MM.1S (cell line): ENCODE results near the gene ZMYND12.

Source experiments
- DNase-seq: peaks from one replicate; pipeline ENCODE4 v3.0.0-alpha.2; 2015
- H2AFZ ChIP-seq: fragments of 300-600 bp; sonication (generic); 2 replicates; pipeline ENCODE4 v1.6.0; 2016; ENCODE audit warnings: antibody characterized with exemption, low read length
- H3F3A ChIP-seq: fragments of 300-600 bp; sonication (generic); 2 replicates; pipeline ENCODE4 v1.6.1; 2016; ENCODE audit warnings: mild to moderate bottlenecking, antibody characterized with exemption, low read length, moderate library complexity, mixed read lengths; ENCODE audit not compliant: insufficient read depth
- H3K27ac ChIP-seq: fragments of 300-600 bp; sonication (generic); 2 replicates; pipeline ENCODE4 v1.5.1; 2016; ENCODE audit warnings: mild to moderate bottlenecking, low read length
- H3K27me3 ChIP-seq: fragments of 300-600 bp; sonication (generic); replicated peaks from 2 replicates; pipeline ENCODE4 v1.6.0; 2016; ENCODE audit warnings: low read length; ENCODE audit not compliant: insufficient read depth
- H3K36me3 ChIP-seq: fragments of 300-600 bp; sonication (generic); replicated peaks from 2 replicates; pipeline ENCODE4 v1.6.1; 2016; ENCODE audit warnings: mild to moderate bottlenecking, low read length, mixed read lengths; ENCODE audit not compliant: insufficient read depth
- H3K4me1 ChIP-seq: fragments of 300-600 bp; sonication (generic); 2 replicates; pipeline ENCODE4 v1.6.1; 2016; ENCODE audit warnings: low read length, mixed read lengths
- H3K4me2 ChIP-seq: fragments of 300-600 bp; sonication (generic); 2 replicates; pipeline ENCODE4 v1.6.0; 2016; ENCODE audit warnings: low read depth, low read length
- H3K4me3 ChIP-seq: fragments of 300-600 bp; sonication (generic); 2 replicates; pipeline ENCODE4 v1.5.1; 2016; ENCODE audit warnings: low read length, mixed read lengths
- H3K79me2 ChIP-seq: fragments of 300-600 bp; sonication (generic); 2 replicates; pipeline ENCODE4 v1.6.1; 2016; ENCODE audit warnings: mixed run types, low read length, mixed read lengths
- H3K9ac ChIP-seq: fragments of 300-600 bp; sonication (generic); 2 replicates; pipeline ENCODE4 v1.6.1; 2016; ENCODE audit warnings: low read length, mixed read lengths
- H3K9me2 ChIP-seq: fragments of 300-600 bp; sonication (generic); replicated peaks from 2 replicates; pipeline ENCODE4 v1.6.1; 2016; ENCODE audit warnings: mild to moderate bottlenecking, low read length, mixed read lengths; ENCODE audit not compliant: insufficient read depth
- H3K9me3 ChIP-seq: fragments of 300-600 bp; sonication (generic); replicated peaks from 2 replicates; pipeline ENCODE4 v1.6.1; 2016; ENCODE audit warnings: mild to moderate bottlenecking, low read length, mixed read lengths; ENCODE audit not compliant: insufficient read depth
- H4K20me1 ChIP-seq: fragments of 300-600 bp; sonication (generic); 2 replicates; pipeline ENCODE4 v1.6.1; 2016; ENCODE audit warnings: mild to moderate bottlenecking, low read length, moderate library complexity, mixed read lengths; ENCODE audit not compliant: insufficient read depth
- EZH2 ChIP-seq: fragments of 300-600 bp; sonication (generic); optimal IDR thresholded peaks from 2 replicates; pipeline ENCODE3; 2017; ENCODE audit warnings: low read depth, mild to moderate bottlenecking, antibody characterized with exemption, low read length, mixed read lengths
- EZH2phosphoT487 ChIP-seq: fragments of 300-600 bp; sonication (generic); IDR thresholded peaks from 2 replicates; pipeline ENCODE4 v1.6.1; 2018; ENCODE audit warnings: antibody characterized with exemption, low read length
- TF ChIP-seq, protein P1 (sequence below): fragments of 300-600 bp; sonication (generic); IDR thresholded peaks from 2 replicates; pipeline ENCODE4 v1.5.1; 2016; ENCODE audit warnings: antibody characterized with exemption, low read length, mixed read lengths

The ZMYND12 gene

GRCh38 chr1:42434340-42434739 lies 21.5 kb downstream of the ZMYND12 start:
- TF ChIP-seq EZH2 (no peak), EZH2phosphoT487 (no peak)
- TF ChIP-seq, protein P1, sequence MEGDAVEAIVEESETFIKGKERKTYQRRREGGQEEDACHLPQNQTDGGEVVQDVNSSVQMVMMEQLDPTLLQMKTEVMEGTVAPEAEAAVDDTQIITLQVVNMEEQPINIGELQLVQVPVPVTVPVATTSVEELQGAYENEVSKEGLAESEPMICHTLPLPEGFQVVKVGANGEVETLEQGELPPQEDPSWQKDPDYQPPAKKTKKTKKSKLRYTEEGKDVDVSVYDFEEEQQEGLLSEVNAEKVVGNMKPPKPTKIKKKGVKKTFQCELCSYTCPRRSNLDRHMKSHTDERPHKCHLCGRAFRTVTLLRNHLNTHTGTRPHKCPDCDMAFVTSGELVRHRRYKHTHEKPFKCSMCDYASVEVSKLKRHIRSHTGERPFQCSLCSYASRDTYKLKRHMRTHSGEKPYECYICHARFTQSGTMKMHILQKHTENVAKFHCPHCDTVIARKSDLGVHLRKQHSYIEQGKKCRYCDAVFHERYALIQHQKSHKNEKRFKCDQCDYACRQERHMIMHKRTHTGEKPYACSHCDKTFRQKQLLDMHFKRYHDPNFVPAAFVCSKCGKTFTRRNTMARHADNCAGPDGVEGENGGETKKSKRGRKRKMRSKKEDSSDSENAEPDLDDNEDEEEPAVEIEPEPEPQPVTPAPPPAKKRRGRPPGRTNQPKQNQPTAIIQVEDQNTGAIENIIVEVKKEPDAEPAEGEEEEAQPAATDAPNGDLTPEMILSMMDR, result no peak
- H3K4me2 ChIP-seq, result no peak overlapping the region
- H4K20me1 ChIP-seq, result no peaks in the 10 kb centered on the region
- no peak overlapping the region for H3K9ac ChIP-seq
- H3K4me3 ChIP-seq, result no peak overlapping the region
- H3K27me3 ChIP-seq, result no peaks in the 10 kb centered on the region
- no peaks in the 10 kb centered on the region for H3K36me3 ChIP-seq
- no peak overlapping the region for H3K27ac ChIP-seq
- H2AFZ ChIP-seq, result no peak overlapping the region
- no peaks in the 10 kb centered on the region for H3F3A ChIP-seq
- H3K4me1 ChIP-seq, result no peaks in the 10 kb centered on the region
- no peaks in the 10 kb centered on the region for H3K9me2 ChIP-seq
- no peaks in the 10 kb centered on the region for H3K79me2 ChIP-seq
- H3K9me3 ChIP-seq, result no peaks in the 10 kb centered on the region
- no peak for DNase-seq

- H3K9me2 ChIP-seq, result no peaks in the 10 kb centered on the region
- H4K20me1 ChIP-seq, result no peaks in the 10 kb centered on the region
- no peaks in the 10 kb centered on the region for H3K79me2 ChIP-seq
- no peak overlapping the region for H3K27ac ChIP-seq
- H3K9ac ChIP-seq, result no peak overlapping the region
- no peaks in the 10 kb centered on the region for H3K27me3 ChIP-seq
- no peak overlapping the region for H3K4me2 ChIP-seq
- no peak overlapping the region for H2AFZ ChIP-seq
- TF ChIP-seq EZH2phosphoT487, result no peak
- DNase-seq, result no peak
- H3K36me3 ChIP-seq, result no peaks in the 10 kb centered on the region
- H3K4me3 ChIP-seq, result no peak overlapping the region
- H3F3A ChIP-seq, result no peaks in the 10 kb centered on the region
- no peaks in the 10 kb centered on the region for H3K9me3 ChIP-seq
- H3K4me1 ChIP-seq, result no peaks in the 10 kb centered on the region
Measured at GRCh38 chr1:42433369-42433768, 22.5 kb downstream of the ZMYND12 start.

GRCh38 chr1:42432714-42433113 lies 23.1 kb downstream of the ZMYND12 start:
- no peak overlapping the region for H3K4me2 ChIP-seq
- no peaks in the 10 kb centered on the region for H3K4me1 ChIP-seq
- TF ChIP-seq, protein P1, result no peak
- TF ChIP-seq EZH2phosphoT487, result no peak
- TF ChIP-seq EZH2, result no peak
- no peak overlapping the region for H3K9ac ChIP-seq
- no peak for DNase-seq
- no peak overlapping the region for H3K27ac ChIP-seq
- H2AFZ ChIP-seq, result no peak overlapping the region
- no peaks in the 10 kb centered on the region for H3F3A ChIP-seq
- no peaks in the 10 kb centered on the region for H4K20me1 ChIP-seq
- H3K9me3 ChIP-seq, result no peaks in the 10 kb centered on the region
- no peaks in the 10 kb centered on the region for H3K36me3 ChIP-seq
- no peaks in the 10 kb centered on the region for H3K79me2 ChIP-seq
- H3K9me2 ChIP-seq, result no peaks in the 10 kb centered on the region
- no peak overlapping the region for H3K4me3 ChIP-seq
- H3K27me3 ChIP-seq, result no peaks in the 10 kb centered on the region

- Histone ChIP-seq H3F3A (no peaks in the 10 kb centered on the region), H3K27ac (no peak overlapping the region), H3K36me3 (no peaks in the 10 kb centered on the region), H3K27me3 (no peaks in the 10 kb centered on the region), H4K20me1 (no peaks in the 10 kb centered on the region), H3K4me3 (no peak overlapping the region), H3K4me2 (no peak overlapping the region), H3K9me2 (no peaks in the 10 kb centered on the region), H3K4me1 (no peaks in the 10 kb centered on the region), H3K79me2 (no peaks in the 10 kb centered on the region), H3K9ac (no peak overlapping the region), H3K9me3 (no peaks in the 10 kb centered on the region), H2AFZ (no peak overlapping the region)
- TF ChIP-seq EZH2, result no peak
- TF ChIP-seq, protein P1, result no peak
- no peak for DNase-seq
Measured at GRCh38 chr1:42431514-42431913, 24.3 kb downstream of the ZMYND12 start.
